ENCODE data around the gene TATDN2. TPM values are rescaled to one million over a fixed set of nuclear protein-coding genes. Genes with fewer than 3 reads are reported as not detected.

The TATDN2 gene
- total RNA-seq, 4 donors from 2014 or later, result 15.9 to 55.7 (median 26.7) TPM

GRCh38 chr3:10277115-10277625 lies 28.9 kb downstream of the TATDN2 start:
- TF ChIP-seq CTCF (IDR thresholded peaks at IDR 0.05) (no peak), POLR2A (IDR thresholded peaks at IDR 0.05) (no peak)
- no peak overlapping the region for H3K4me3 ChIP-seq
- H3K4me1 ChIP-seq, result peaks cover 0 to 14% of the 10 kb centered on the region in 2 donors
- H3K27ac ChIP-seq, result no peak overlapping the region
- H3K9me3 ChIP-seq, result no peaks in the 10 kb centered on the region
- H3K36me3 ChIP-seq, result no peaks in the 10 kb centered on the region
- intact Hi-C loops (cut with DNase I; ENCODE audit: low total_unique reads), result no loop called here
- no peak for DNase-seq
- no peaks in the 10 kb centered on the region for H3K27me3 ChIP-seq

GRCh38 chr3:10278501-10278900 lies 30.2 kb downstream of the TATDN2 start:
- TF ChIP-seq CTCF (IDR thresholded peaks at IDR 0.05), result no peak
- no peak for TF ChIP-seq POLR2A (IDR thresholded peaks at IDR 0.05)
- DNase-seq, result no peak
- H3K27ac ChIP-seq, result no peak overlapping the region
- intact Hi-C loops (cut with DNase I; ENCODE audit: low total_unique reads), result no loop called here
- H3K36me3 ChIP-seq, result no peaks in the 10 kb centered on the region
- H3K4me3 ChIP-seq, result no peak overlapping the region
- no peaks in the 10 kb centered on the region for H3K9me3 ChIP-seq
- no peaks in the 10 kb centered on the region for H3K27me3 ChIP-seq
- H3K4me1 ChIP-seq, result peaks cover 0 to 7% of the 10 kb centered on the region in 2 donors

- no peak for DNase-seq
- Histone ChIP-seq H3K4me3 (no peak overlapping the region), H3K36me3 (no peaks in the 10 kb centered on the region), H3K4me1 (no peaks in the 10 kb centered on the region), H3K9me3 (no peaks in the 10 kb centered on the region), H3K27me3 (no peaks in the 10 kb centered on the region), H3K27ac (no peak overlapping the region)
- TF ChIP-seq CTCF (IDR thresholded peaks at IDR 0.05) (no peak), POLR2A (IDR thresholded peaks at IDR 0.05) (no peak)
- intact Hi-C loops (cut with DNase I; ENCODE audit: low total_unique reads), result no loop called here
Observed at GRCh38 chr3:10279384-10280176, 31.3 kb downstream of the TATDN2 start.

GRCh38 chr3:10280177-10280529 lies 31.9 kb downstream of the TATDN2 start:
- Histone ChIP-seq H3K4me1 (no peaks in the 10 kb centered on the region), H3K36me3 (no peaks in the 10 kb centered on the region), H3K4me3 (no peak overlapping the region), H3K27ac (no peak overlapping the region), H3K27me3 (no peaks in the 10 kb centered on the region), H3K9me3 (no peaks in the 10 kb centered on the region)
- DNase-seq, result no peak
- intact Hi-C loops (cut with DNase I; ENCODE audit: low total_unique reads), result no loop called here
- TF ChIP-seq CTCF (IDR thresholded peaks at IDR 0.05) (no peak), POLR2A (IDR thresholded peaks at IDR 0.05) (no peak)

GRCh38 chr3:10280571-10280970 lies 32.3 kb downstream of the TATDN2 start:
- Histone ChIP-seq H3K4me1 (no peaks in the 10 kb centered on the region), H3K9me3 (no peaks in the 10 kb centered on the region), H3K4me3 (no peak overlapping the region), H3K36me3 (no peaks in the 10 kb centered on the region), H3K27ac (no peak overlapping the region), H3K27me3 (no peaks in the 10 kb centered on the region)
- no peak for TF ChIP-seq POLR2A (IDR thresholded peaks at IDR 0.05)
- no peak for TF ChIP-seq CTCF (IDR thresholded peaks at IDR 0.05)
- intact Hi-C loops (cut with DNase I; ENCODE audit: low total_unique reads), result no loop called here
- no peak for DNase-seq

All from uterus (tissue), 4 donors.